ENCODE data around the gene TUBGCP3.

GRCh38 chr13:112545856-112546255 is 42.1 kb downstream of the TUBGCP3 start:
- no peak for TF ChIP-seq POLR2A (IDR thresholded peaks at IDR 0.05)
- no peak for TF ChIP-seq CTCF (IDR thresholded peaks at IDR 0.05)
- TF ChIP-seq EP300 (IDR thresholded peaks at IDR 0.05): no peak
